Epithelial cell of proximal tubule (primary cell): Measurements from ENCODE around the gene TARDBP. TPM values are rescaled to one million over a fixed set of nuclear protein-coding genes. Genes with fewer than 3 reads are reported as not detected.

Source experiments
- DNase-seq: peaks from one replicate; pipeline ENCODE4 v3.0.0-alpha.2; 2011; ENCODE audit warnings: low read depth
- H3K4me3 ChIP-seq: 2 replicates; pipeline ENCODE4 v1.5.1; 2011; ENCODE audit warnings: low read depth, mild to moderate bottlenecking, low read length
- CTCF ChIP-seq: conservative IDR thresholded peaks from 2 replicates; pipeline ENCODE4 v1.5.1; 2012; ENCODE audit warnings: low read depth, mild to moderate bottlenecking, low read length
- total RNA-seq: library from RNA; depleted of rRNA; stranded (reverse); fragments of >200 nt; gene quantifications from 2 replicates; pipeline ENCODE4 v1.2.3, GENCODE V29; 2015

The TARDBP gene
- total RNA-seq, 1 donor from 2014 or later, result 109 TPM

DNA sequence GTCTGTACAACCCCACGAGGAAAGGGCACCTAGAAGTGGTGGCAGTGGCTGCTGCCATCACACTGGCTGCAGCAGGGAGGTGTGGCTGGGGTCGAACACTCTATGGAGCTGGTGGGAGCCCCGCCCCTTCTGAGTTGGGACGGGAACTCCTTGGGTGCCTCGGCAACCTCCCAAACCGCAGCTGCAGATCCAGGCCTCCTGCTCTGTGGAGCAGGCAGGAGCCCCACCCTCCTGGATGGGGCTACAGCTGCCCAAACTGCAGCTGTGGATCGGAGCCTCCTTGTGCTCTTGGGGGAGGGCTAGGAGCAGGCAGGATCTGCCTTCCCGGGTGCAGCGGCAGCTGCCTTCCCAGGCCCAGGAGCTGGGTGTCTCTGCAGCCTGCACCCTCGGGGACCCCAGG, 38.9 kb upstream of the TARDBP start:
- no peak for DNase-seq
- no peak overlapping the region for H3K4me3 ChIP-seq
- TF ChIP-seq CTCF, result no peak

DNA sequence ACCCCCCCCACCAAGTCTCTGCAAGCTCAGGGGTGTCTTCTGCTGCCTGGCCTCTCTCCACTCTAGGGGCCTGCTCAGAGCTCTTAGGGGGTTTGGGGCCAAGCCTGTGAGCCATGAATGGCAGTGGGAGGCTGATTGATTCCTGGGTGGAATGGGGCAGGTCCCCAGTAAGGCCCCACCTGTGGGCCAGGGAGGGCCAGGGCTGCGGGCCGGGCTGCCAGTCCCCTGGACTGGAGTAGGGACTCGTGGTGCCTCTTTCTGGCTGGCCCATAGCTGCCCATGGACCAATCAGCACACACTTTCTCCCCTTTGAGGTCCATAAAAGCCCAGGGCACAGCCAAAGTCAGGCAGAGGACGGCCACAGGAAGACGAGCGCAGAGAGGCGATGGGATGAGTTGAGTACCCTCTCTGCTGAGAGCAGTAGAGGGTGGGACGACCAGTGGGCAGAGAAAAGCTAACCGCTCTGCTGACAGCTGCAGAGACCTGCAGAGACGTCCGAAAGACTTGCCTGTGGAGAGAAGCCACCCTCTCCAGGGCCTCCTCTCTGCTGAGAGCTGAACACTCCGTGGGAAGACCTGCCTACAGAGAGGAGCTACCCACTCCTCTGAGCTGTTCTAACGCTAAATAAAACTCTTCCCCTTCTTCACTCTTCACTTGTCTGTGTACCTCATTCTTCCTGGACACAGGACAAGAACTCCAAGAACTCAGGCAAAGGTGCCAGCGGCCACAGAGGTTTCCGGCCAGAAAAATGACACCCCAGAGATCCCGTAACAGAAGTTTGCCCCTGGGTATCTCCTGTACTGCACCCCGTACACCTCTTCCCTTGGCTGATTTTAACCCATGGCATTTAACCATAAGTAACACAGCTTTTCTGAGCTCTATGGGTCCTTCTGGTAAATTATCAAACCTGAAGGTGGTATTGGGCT, 38.2 kb upstream of the TARDBP start:
- TF ChIP-seq CTCF, result no peak
- DNase-seq, result no peak
- H3K4me3 ChIP-seq, result no peak overlapping the region

- DNase-seq, result peak; percentile 39
- TF ChIP-seq CTCF, result no peak
- H3K4me3 ChIP-seq, result peak overlapping the region; percentile 4
Measured at GRCh38 chr1:10975567-10976326, 36.7 kb upstream of the TARDBP start.

GRCh38 chr1:10978719-10979118, 33.7 kb upstream of the TARDBP start:
- H3K4me3 ChIP-seq, result no peak overlapping the region
- no peak for DNase-seq
- no peak for TF ChIP-seq CTCF

DNA sequence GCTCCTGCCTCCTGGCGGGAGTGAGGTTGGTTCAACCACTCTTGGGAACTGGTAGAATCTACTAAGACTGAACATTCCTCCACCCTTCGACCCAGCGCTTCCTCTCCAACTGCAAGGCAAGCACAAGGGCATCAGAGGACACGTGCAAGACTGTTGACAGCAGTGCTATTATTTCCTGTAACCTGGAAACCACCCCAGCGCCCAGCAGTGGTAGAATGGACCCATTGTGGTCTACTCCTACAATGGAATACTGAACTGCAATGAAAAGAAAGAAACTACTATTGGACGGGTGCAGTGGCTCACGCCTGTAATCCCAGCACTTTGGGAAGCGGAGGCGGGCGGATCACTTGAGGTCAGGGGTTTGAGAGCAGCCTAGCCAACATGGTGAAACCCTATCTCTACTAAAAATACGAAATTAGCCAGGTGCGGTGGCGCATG, 33.0 kb upstream of the TARDBP start:
- H3K4me3 ChIP-seq, result no peak overlapping the region
- TF ChIP-seq CTCF, result no peak
- no peak for DNase-seq

DNA sequence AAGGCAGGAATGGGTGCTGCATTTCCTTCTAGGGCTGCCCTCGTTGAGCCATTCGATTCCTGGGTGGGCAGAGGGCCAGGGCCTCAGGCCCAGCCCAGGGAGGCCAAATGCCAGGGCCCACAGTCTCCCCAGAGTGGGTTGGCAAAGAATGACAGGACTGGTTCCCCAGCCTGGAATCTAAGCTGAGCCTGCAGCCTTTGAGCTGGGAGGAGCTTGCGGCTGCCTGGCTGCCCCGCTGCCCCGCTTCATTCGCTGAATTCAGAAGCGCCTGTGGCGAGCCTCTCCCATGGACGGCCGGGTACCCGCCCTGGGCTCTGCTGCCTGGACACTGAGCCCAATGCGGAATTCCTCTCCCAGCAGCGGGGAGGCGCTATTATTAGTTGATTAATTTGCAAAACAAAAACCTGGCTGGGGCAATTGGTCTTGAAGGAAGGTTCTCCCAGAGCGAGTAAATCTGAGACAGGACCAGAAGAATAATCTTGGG, 32.3 kb upstream of the TARDBP start:
- peak; percentile 57 for TF ChIP-seq CTCF
- peak overlapping the region; percentile 19 for H3K4me3 ChIP-seq
- no peak for DNase-seq
